Tibial artery (tissue), 4 donors: Measurements from ENCODE around the gene STIMATE.

Experiments used
- DNase-seq, 2 donors: peaks; one replicate each; pipeline ENCODE4 v3.0.0-alpha.2; 2019
- H3K27ac ChIP-seq, 2 donors: fragments of 200-600 bp; sonication (generic) in 1 of 2; 1 replicate in 1 of 2; 2 replicates in 1 of 2; pipeline ENCODE4 v1.5.1; 2018 to 2019; ENCODE audit warnings: mild to moderate bottlenecking in 1 of 2
- H3K27me3 ChIP-seq, 2 donors: fragments of 200-600 bp; sonication (generic) in 1 of 2; one replicate each; pipeline versions ENCODE4 v1.5.1 to v1.6.0; 2016 to 2019
- H3K36me3 ChIP-seq, 3 donors: fragments of 200-600 bp; sonication (generic) in 2 of 3; one replicate each; pipeline ENCODE4 v1.5.1; 2016 to 2019; ENCODE audit warnings: mild to moderate bottlenecking in 2 of 3
- H3K4me1 ChIP-seq, 4 donors: fragments of 200-600 bp; sonication (generic) in 2 of 4; 1 replicate in 3 of 4; 2 replicates in 1 of 4; pipeline ENCODE4 v1.5.1; 2016 to 2019
- H3K4me3 ChIP-seq, 2 donors: fragments of 200-600 bp; sonication (generic) in 1 of 2; 1 replicate in 1 of 2; 2 replicates in 1 of 2; pipeline ENCODE4 v1.5.1; 2018 to 2019; ENCODE audit warnings: mild to moderate bottlenecking in 2 of 2
- H3K9me3 ChIP-seq, 3 donors: fragments of 200-600 bp; sonication (generic) in 1 of 3; one replicate each; pipeline ENCODE4 v1.5.1; 2016 to 2019
- intact Hi-C: fragments of 100-400 bp; cut with DNase I; formaldehyde crosslinking; loops from one replicate; pipeline ENCODE4 v1.15.0; 2023; ENCODE audit warnings: low total_unique reads
- TF ChIP-seq, protein P1 (sequence below), 2 experiments: fragments of 200-600 bp in 1 of 2; fragments of 450-650 bp in 1 of 2; IDR thresholded peaks; one replicate each; pipeline ENCODE4 v1.5.1; 2017 to 2019; ENCODE audit warnings: antibody characterized with exemption in 2 of 2, mild to moderate bottlenecking in 1 of 2, moderate library complexity in 1 of 2

The STIMATE gene

DNA sequence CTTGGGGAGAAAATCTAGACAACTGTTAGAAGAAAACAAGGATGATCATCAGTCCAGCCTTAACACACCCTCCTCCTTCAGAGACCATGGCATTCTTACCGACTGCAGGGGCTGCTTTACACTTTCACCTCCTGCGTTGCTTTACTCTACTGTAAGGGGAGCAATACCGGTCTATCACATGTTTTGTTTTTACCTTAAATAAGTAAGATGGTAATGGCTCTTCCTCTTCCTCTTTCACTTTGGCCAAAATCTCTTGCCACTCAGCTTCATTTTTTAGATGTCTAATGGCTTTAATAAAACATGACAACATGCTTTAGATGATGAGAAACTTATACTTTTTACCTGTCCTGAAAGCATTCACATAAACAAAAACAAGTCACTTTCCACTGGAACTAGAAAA, 33.4 kb upstream of the STIMATE start:
- Histone ChIP-seq H3K27ac (no peak overlapping the region), H3K36me3 (peaks cover 0 to 21% (median 0%) of the 10 kb centered on the region in 3 donors), H3K9me3 (no peaks in the 10 kb centered on the region), H3K4me3 (no peak overlapping the region), H3K27me3 (no peaks in the 10 kb centered on the region), H3K4me1 (no peaks in the 10 kb centered on the region)
- TF ChIP-seq, protein P1, sequence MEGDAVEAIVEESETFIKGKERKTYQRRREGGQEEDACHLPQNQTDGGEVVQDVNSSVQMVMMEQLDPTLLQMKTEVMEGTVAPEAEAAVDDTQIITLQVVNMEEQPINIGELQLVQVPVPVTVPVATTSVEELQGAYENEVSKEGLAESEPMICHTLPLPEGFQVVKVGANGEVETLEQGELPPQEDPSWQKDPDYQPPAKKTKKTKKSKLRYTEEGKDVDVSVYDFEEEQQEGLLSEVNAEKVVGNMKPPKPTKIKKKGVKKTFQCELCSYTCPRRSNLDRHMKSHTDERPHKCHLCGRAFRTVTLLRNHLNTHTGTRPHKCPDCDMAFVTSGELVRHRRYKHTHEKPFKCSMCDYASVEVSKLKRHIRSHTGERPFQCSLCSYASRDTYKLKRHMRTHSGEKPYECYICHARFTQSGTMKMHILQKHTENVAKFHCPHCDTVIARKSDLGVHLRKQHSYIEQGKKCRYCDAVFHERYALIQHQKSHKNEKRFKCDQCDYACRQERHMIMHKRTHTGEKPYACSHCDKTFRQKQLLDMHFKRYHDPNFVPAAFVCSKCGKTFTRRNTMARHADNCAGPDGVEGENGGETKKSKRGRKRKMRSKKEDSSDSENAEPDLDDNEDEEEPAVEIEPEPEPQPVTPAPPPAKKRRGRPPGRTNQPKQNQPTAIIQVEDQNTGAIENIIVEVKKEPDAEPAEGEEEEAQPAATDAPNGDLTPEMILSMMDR (IDR thresholded peaks at IDR 0.05), result no peak
- intact Hi-C loops, result loop anchor here (5.0 to 10.0 kb wide), 3 partner anchors 78 to 188 kb away; partner anchors contain the start of genes ITIH1 and NEK4
- DNase-seq, result no peak

DNA sequence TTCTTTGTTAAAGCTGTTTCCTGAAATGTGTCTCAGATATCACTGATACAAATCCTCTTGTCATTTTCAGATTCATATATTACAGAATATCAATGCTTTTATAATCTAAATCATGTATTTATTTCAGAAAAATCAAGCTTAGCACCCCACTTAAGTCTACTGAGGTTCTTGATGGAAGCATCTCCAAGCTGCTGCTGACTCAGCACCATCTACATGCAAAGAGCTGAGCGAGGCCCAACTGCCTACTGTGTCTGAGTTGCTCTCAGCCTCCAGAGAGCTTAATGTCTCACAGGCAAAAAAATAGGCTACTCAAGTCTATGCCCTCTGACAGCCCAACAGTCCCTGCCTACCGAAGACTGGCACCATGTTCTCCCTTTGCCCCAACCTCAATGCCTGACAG, 29.2 kb upstream of the STIMATE start:
- H3K27me3 ChIP-seq, result no peaks in the 10 kb centered on the region
- no peak for DNase-seq
- intact Hi-C loops, result no loop called here
- TF ChIP-seq, protein P1 (IDR thresholded peaks at IDR 0.05), result no peak
- H3K9me3 ChIP-seq, result no peaks in the 10 kb centered on the region
- peaks cover 0 to 37% (median under 1%) of the 10 kb centered on the region in 3 donors for H3K36me3 ChIP-seq
- no peak overlapping the region for H3K27ac ChIP-seq
- no peak overlapping the region for H3K4me3 ChIP-seq
- H3K4me1 ChIP-seq, result no peaks in the 10 kb centered on the region

DNA sequence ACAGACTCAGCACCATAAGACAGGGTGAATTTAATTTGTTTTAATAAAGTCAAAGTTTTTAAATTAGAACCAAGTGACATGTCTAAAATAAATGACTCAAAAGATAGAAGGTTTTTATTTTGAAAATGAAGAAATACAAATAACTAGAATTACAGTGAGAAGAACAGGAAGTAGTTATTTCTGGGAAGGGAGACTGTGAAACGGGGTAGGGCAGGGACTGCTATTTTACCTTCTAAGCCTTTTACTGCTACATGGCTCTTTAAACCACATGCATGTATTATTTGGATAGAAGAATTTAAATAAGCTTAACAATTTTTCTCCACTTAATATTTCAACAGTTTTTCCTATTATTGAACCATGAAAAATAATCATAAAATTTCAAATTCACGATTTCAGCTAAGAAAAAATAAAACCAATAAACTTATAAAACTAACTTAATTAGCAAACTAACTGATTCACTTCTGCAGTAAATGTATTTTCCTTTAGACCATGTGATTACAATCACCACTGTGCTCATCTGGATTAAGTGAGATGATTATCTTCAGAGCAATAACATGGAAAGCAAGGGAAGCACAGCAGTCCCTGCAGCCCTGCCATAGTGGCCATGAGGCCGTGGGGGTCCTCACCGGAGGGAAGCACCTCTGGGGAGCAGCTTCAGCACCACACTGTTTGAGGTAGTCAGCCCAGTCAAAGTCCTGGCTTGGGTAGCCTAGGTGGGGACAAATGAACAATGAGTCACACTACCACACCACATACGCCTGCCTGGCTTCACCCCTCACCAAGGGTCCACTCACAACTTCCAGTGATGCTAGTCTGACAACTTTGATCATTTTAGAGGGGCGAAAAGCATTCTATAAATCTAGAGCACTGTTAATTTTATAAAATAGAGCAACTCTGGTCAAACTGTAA, 28.3 kb upstream of the STIMATE start:
- Histone ChIP-seq H3K27ac (no peak overlapping the region), H3K4me3 (no peak overlapping the region), H3K36me3 (peaks cover 0 to 46% (median 10%) of the 10 kb centered on the region in 3 donors), H3K4me1 (no peaks in the 10 kb centered on the region), H3K27me3 (no peaks in the 10 kb centered on the region), H3K9me3 (no peaks in the 10 kb centered on the region)
- TF ChIP-seq, protein P1 (IDR thresholded peaks at IDR 0.05), result no peak
- DNase-seq, result no peak
- intact Hi-C loops, result no loop called here

DNA sequence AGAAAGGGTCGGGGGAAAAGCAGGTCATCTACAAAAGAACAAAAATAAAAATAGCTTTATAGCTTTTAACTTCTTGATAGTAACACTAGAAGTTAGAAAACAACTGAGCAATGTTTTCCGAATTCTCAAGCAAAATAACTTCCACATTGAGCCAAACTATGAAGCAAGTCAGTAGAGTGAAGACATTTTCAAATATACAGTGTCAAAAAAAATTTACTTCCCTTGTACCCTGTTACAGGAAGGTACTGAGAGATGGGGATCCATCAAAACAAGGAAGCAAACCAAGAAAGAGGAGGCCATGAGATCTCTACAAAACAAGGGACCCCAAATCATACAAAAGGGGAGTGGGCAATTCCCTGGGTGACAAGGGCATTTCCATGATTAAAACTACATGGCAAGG, 26.6 kb upstream of the STIMATE start:
- intact Hi-C loops, result no loop called here
- H3K36me3 ChIP-seq, result peaks cover 12 to 52% (median 19%) of the 10 kb centered on the region in 3 donors
- no peak overlapping the region for H3K4me3 ChIP-seq
- H3K9me3 ChIP-seq, result no peaks in the 10 kb centered on the region
- H3K27ac ChIP-seq, result no peak overlapping the region
- TF ChIP-seq, protein P1 (IDR thresholded peaks at IDR 0.05), result no peak
- H3K4me1 ChIP-seq, result no peaks in the 10 kb centered on the region
- no peak for DNase-seq
- H3K27me3 ChIP-seq, result no peaks in the 10 kb centered on the region

DNA sequence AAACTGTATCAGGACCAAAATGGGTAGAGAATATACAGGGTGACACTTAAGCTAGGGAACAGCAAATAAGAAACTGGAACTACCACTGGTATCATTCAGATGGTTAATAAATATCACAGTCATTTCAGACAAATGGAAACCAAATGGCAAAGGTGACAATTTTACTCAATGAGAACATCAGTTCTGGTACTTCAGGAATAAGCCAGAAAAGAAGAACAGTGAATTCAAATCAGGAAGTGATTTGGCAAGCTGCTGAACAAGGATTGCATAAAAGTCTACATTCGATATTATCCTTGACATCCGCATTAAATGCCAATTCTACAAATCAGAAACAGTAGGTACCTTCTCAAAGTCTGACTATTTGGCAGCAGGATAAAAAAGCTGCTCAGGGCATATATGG, 23.5 kb upstream of the STIMATE start:
- Histone ChIP-seq H3K27me3 (no peaks in the 10 kb centered on the region), H3K9me3 (no peaks in the 10 kb centered on the region), H3K4me3 (no peak overlapping the region), H3K27ac (no peak overlapping the region), H3K36me3 (peaks cover 12 to 53% (median 19%) of the 10 kb centered on the region in 3 donors), H3K4me1 (no peaks in the 10 kb centered on the region)
- TF ChIP-seq, protein P1 (IDR thresholded peaks at IDR 0.05), result no peak
- intact Hi-C loops, result no loop called here
- DNase-seq, result no peak
